ENCODE results near the gene CAB39L. TPM values are rescaled to one million over a fixed set of nuclear protein-coding genes. Genes with fewer than 3 reads are reported as not detected.
A peak's percentile ranks its signal among the peaks of the same experiment; 100 is the strongest.

Gene CAB39L
- total and polyA plus RNA-seq, 4 donors: 1.8 to 5.1 (median 2.1) TPM

GRCh38 chr13:49421391-49421790 is 22.5 kb downstream of the CAB39L start:
- Histone ChIP-seq H3K4me1 (ENCODE audit: control insufficient read depth in 4 of 4, insufficient read depth in 4 of 4, low read length in 3 of 4) (no peaks in the 10 kb centered on the region), H3K9me3 (ENCODE audit: control insufficient read depth in 4 of 4, low read length in 3 of 4) (no peaks in the 10 kb centered on the region), H3K4me3 (ENCODE audit: low read depth in 1 of 3, low read length in 3 of 3) (no peak overlapping the region), H3K9ac (ENCODE audit: low read depth in 1 of 2, low read length in 2 of 2) (no peak overlapping the region), H3K27me3 (ENCODE audit: control insufficient read depth in 4 of 4, insufficient read depth in 4 of 4, low read length in 3 of 4) (no peaks in the 10 kb centered on the region), H3K36me3 (ENCODE audit: control insufficient read depth in 4 of 4, insufficient read depth in 3 of 4, low read depth in 1 of 4, low read length in 3 of 4) (no peaks in the 10 kb centered on the region), H3K27ac (ENCODE audit: low read depth in 1 of 2, low read length in 2 of 2) (no peak overlapping the region)
- 44% methylated on average over 3 of the region's 3 CpGs for WGBS
- peak; percentile 44 for DNase-seq (ENCODE audit: low spot score)
- TF ChIP-seq RXRA (IDR thresholded peaks at IDR 0.05) (no peak), RAD21 (IDR thresholded peaks at IDR 0.05) (peak; percentile 87 to 93), CTCF (IDR thresholded peaks at IDR 0.05; ENCODE audit: low read depth, low read length, missing input control) (peak; percentile 61), GABPA (IDR thresholded peaks at IDR 0.05 in 1 of 2, conservative IDR thresholded peaks at IDR 0.05 in 1 of 2) (no peak), YY1 (IDR thresholded peaks at IDR 0.05) (no peak), HNF4A (conservative IDR thresholded peaks at IDR 0.05) (peak; percentile 30 to 38)

GRCh38 chr13:49419276-49419675 is 24.6 kb downstream of the CAB39L start:
- no peak for TF ChIP-seq HNF4G (IDR thresholded peaks at IDR 0.05)
- TF ChIP-seq ZBTB33 (IDR thresholded peaks at IDR 0.05): no peak
- TF ChIP-seq SP1 (IDR thresholded peaks at IDR 0.05): no peak
- no peak for TF ChIP-seq REST (IDR thresholded peaks at IDR 0.05)
- TF ChIP-seq NR2F2 (IDR thresholded peaks at IDR 0.05): no peak
- no peak for TF ChIP-seq RXRA (IDR thresholded peaks at IDR 0.05)
- no peak for TF ChIP-seq FOXA2 (IDR thresholded peaks at IDR 0.05)
- TF ChIP-seq MAX (IDR thresholded peaks at IDR 0.05): no peak
- WGBS: 89% methylated on average over 3 of the region's 3 CpGs
- no peaks in the 10 kb centered on the region for H3K36me3 ChIP-seq (ENCODE audit: control insufficient read depth in 4 of 4, insufficient read depth in 3 of 4, low read depth in 1 of 4, low read length in 3 of 4)
- no peak overlapping the region for H3K9ac ChIP-seq (ENCODE audit: low read depth in 1 of 2, low read length in 2 of 2)
- DNase-seq (ENCODE audit: low spot score): no peak
- no peak overlapping the region for H3K27ac ChIP-seq (ENCODE audit: low read depth in 1 of 2, low read length in 2 of 2)
- no peaks in the 10 kb centered on the region for H3K9me3 ChIP-seq (ENCODE audit: control insufficient read depth in 4 of 4, low read length in 3 of 4)
- H3K4me3 ChIP-seq (ENCODE audit: low read depth in 1 of 3, low read length in 3 of 3): no peak overlapping the region
- H3K4me1 ChIP-seq (ENCODE audit: control insufficient read depth in 4 of 4, insufficient read depth in 4 of 4, low read length in 3 of 4): no peaks in the 10 kb centered on the region
- no peaks in the 10 kb centered on the region for H3K27me3 ChIP-seq (ENCODE audit: control insufficient read depth in 4 of 4, insufficient read depth in 4 of 4, low read length in 3 of 4)

All from liver (tissue), 9 donors.